Pancreas (tissue), 10 donors: ENCODE measurements around the gene GRID1. TPM values are rescaled to one million over a fixed set of nuclear protein-coding genes. Genes with fewer than 3 reads are reported as not detected.

ENCODE experiments used
- ATAC-seq, 4 donors: fragments of 200-7000 bp; cut with Tn5 transposase; one replicate each; pipeline versions ENCODE4 v1.8.0 to v1.9.1; 2020; ENCODE audit warnings: mild to moderate bottlenecking in 4 of 4, moderate library complexity in 4 of 4
- DNase-seq, 6 donors: peaks; one replicate each; pipeline ENCODE4 v3.0.0-alpha.2; 2020
- FAIRE-seq: peaks from 2 replicates; lab custom pipeline; 2012; peaks lifted over from hg19 to GRCh38; lab: Jason Lieb, UNC
- H3K27ac ChIP-seq, 4 donors: fragments of 200-600 bp; sonication (generic); 1 replicate in 3 of 4; 2 replicates in 1 of 4; pipeline versions ENCODE4 v1.5.0 to v1.8.0; 2020
- H3K27me3 ChIP-seq, 4 donors: fragments of 200-600 bp; one replicate each; pipeline ENCODE4 v1.8.0; 2021
- H3K36me3 ChIP-seq, 3 donors: fragments of 200-600 bp; sonication (generic) in 1 of 3; one replicate each; pipeline versions ENCODE4 v1.5.0 to v1.8.0; 2020 to 2021
- H3K4me1 ChIP-seq, 3 donors: fragments of 200-600 bp; one replicate each; pipeline ENCODE4 v1.8.0; 2021
- H3K4me3 ChIP-seq, 4 donors: fragments of 200-600 bp; sonication (generic) in 2 of 4; one replicate each; pipeline versions ENCODE4 v1.5.0 to v1.8.0; 2020 to 2021
- H3K9me3 ChIP-seq, 4 donors: fragments of 200-600 bp; one replicate each; pipeline ENCODE4 v1.8.0; 2021
- CTCF ChIP-seq, 4 donors: fragments of 200-600 bp; sonication (generic) in 3 of 4; IDR thresholded peaks; one replicate each; pipeline versions ENCODE4 v1.5.0 to v1.8.0; 2021; ENCODE audit warnings: antibody characterized with exemption in 4 of 4
- WGBS, 2 donors: extraction: QIAGEN DNeasy Blood & Tissue Kit; methylation state at CpG; one replicate each; pipeline ENCODE4 v1.1.7; 2013; 5-methylcytosine and 5-hydroxymethylcytosine counted together
- intact Hi-C, 3 donors: fragments of 100-400 bp; cut with DNase I; formaldehyde crosslinking; loops; one replicate each; pipeline versions ENCODE4 v1.11.1 to v1.14.2; 2022
- polyA plus RNA-seq, 2 donors: library from polyadenylated mRNA; stranded (reverse); fragments of 200-250 nt; gene quantifications; one replicate each; pipeline ENCODE4 v1.2.3, GENCODE V29; 2013
- total RNA-seq, 6 donors: library from RNA; stranded (reverse); fragmentation: NEBNext Ultra II Directional in 4 of 6; extraction: Animal tissue kit (Norgen Biotek cat#: 25700) in 4 of 6; gene quantifications; one replicate each; pipeline versions ENCODE4 v1.2.1 to v1.2.4, GENCODE V29; 2021 to 2023
- donor health status: healthy with polysubstance abuse.
- donor health status: DM: no; HTN: no; CAD: no; lungs with moderate emphysema.
- donor health status: DM: no; HTN: no; CAD: no.
- donor health status: control.
- donor health status: control.
- donor health status: Bipolar disorder and iron deficiency.
- donor health status: DM: yes; HTN: yes; CAD: no.
- donor health status: DM: no; HTN: no; CAD: no.
- donor health status: DM: no; HTN: no; CAD: no.
- donor health status: DM: yes; HTN: yes; CAD: no.

The GRID1 gene
- total and polyA plus RNA-seq, 8 donors, result 0.05 to 1.5 (median 0.91) TPM

- Histone ChIP-seq H3K4me1 (no peaks in the 10 kb centered on the region), H3K9me3 (no peaks in the 10 kb centered on the region), H3K27ac (no peak overlapping the region), H3K36me3 (no peaks in the 10 kb centered on the region), H3K27me3 (no peaks in the 10 kb centered on the region), H3K4me3 (no peak overlapping the region)
- FAIRE-seq (no peak), DNase-seq (no peak), ATAC-seq (no peak)
- intact Hi-C loops, result no loop called here
- TF ChIP-seq CTCF (IDR thresholded peaks at IDR 0.05), result no peak
- WGBS, 2 donors, result 59 to 66% methylated on average over 2 of the region's 2 CpGs
Measured at GRCh38 chr10:86190291-86190690, 176.3 kb downstream of the GRID1 start.

GRCh38 chr10:86189891-86190290 lies 176.7 kb downstream of the GRID1 start:
- FAIRE-seq, result no peak
- H3K4me3 ChIP-seq, result no peak overlapping the region
- H3K36me3 ChIP-seq, result no peaks in the 10 kb centered on the region
- intact Hi-C loops, result no loop called here
- no peak for DNase-seq
- no peaks in the 10 kb centered on the region for H3K27me3 ChIP-seq
- no peaks in the 10 kb centered on the region for H3K9me3 ChIP-seq
- no peak overlapping the region for H3K27ac ChIP-seq
- no peak for ATAC-seq
- no peak for TF ChIP-seq CTCF (IDR thresholded peaks at IDR 0.05)
- no peaks in the 10 kb centered on the region for H3K4me1 ChIP-seq
- WGBS, 2 donors, result 69 to 76% methylated on average over 8 of the region's 8 CpGs

- no peaks in the 10 kb centered on the region for H3K36me3 ChIP-seq
- H3K27me3 ChIP-seq, result no peaks in the 10 kb centered on the region
- no peaks in the 10 kb centered on the region for H3K9me3 ChIP-seq
- DNase-seq (no peak), FAIRE-seq (no peak), ATAC-seq (no peak)
- no peak for TF ChIP-seq CTCF (IDR thresholded peaks at IDR 0.05)
- intact Hi-C loops, result no loop called here
- H3K4me1 ChIP-seq, result no peaks in the 10 kb centered on the region
- H3K4me3 ChIP-seq, result no peak overlapping the region
- WGBS, 2 donors, result 71 to 85% methylated on average over 6 of the region's 6 CpGs
- no peak overlapping the region for H3K27ac ChIP-seq
Measured at GRCh38 chr10:86188796-86189558, 177.6 kb downstream of the GRID1 start.

GRCh38 chr10:86188326-86188725 lies 178.3 kb downstream of the GRID1 start:
- ATAC-seq (no peak), FAIRE-seq (no peak), DNase-seq (no peak)
- Histone ChIP-seq H3K9me3 (no peaks in the 10 kb centered on the region), H3K36me3 (no peaks in the 10 kb centered on the region), H3K4me1 (no peaks in the 10 kb centered on the region), H3K27me3 (no peaks in the 10 kb centered on the region), H3K27ac (no peak overlapping the region), H3K4me3 (no peak overlapping the region)
- 62 to 82% methylated on average over 3 of the region's 3 CpGs for WGBS, 2 donors
- intact Hi-C loops, result no loop called here
- no peak for TF ChIP-seq CTCF (IDR thresholded peaks at IDR 0.05)

- Histone ChIP-seq H3K9me3 (no peaks in the 10 kb centered on the region), H3K27me3 (no peaks in the 10 kb centered on the region), H3K36me3 (no peaks in the 10 kb centered on the region), H3K4me3 (no peak overlapping the region), H3K4me1 (no peaks in the 10 kb centered on the region), H3K27ac (no peak overlapping the region)
- no peak for ATAC-seq
- no peak for DNase-seq
- FAIRE-seq, result no peak
- 85 to 88% methylated on average over 8 of the region's 8 CpGs for WGBS, 2 donors
- no peak for TF ChIP-seq CTCF (IDR thresholded peaks at IDR 0.05)
- intact Hi-C loops, result no loop called here
Measured at GRCh38 chr10:86187499-86188239, 178.9 kb downstream of the GRID1 start.
